A673 (cell line): ENCODE data around the gene SLC35F1. TPM values are rescaled to one million over a fixed set of nuclear protein-coding genes. Genes with fewer than 3 reads are reported as not detected.

Experiments
- BruUV-seq: library from RNA; stranded (reverse); fragments of 400-500 nt; replicated peaks from 2 replicates; lab custom pipeline; 2021; lab: Mats Ljungman, UMichigan
- CTCF ChIA-PET: fragments of 300-600 bp; sonication (Branson Sonifier 250); formaldehyde crosslinking; loops from one replicate; lab custom pipeline; 2022; ENCODE audit warnings: antibody characterized with exemption; lab: Charles Lee
- POLR2A ChIA-PET: fragments of 300-600 bp; sonication (Branson Sonifier 250); formaldehyde crosslinking; loops from one replicate; lab custom pipeline; 2022; ENCODE audit warnings: antibody characterized with exemption; ENCODE audit not compliant: low non-redundant PET; lab: Charles Lee
- DNase-seq: peaks from one replicate; pipeline ENCODE4 v3.0.0-alpha.2; 2015; ENCODE audit warnings: low spot score
- H3K27ac ChIP-seq: fragments of 200-600 bp; sonication (generic); 2 replicates; pipeline ENCODE4 v1.5.1; 2016; ENCODE audit warnings: mixed run types, low read depth, mild to moderate bottlenecking, mixed read lengths, antibody characterized with exemption, low read length; ENCODE audit not compliant: poor library complexity, severe bottlenecking
- H3K27me3 ChIP-seq: fragments of 200-600 bp; sonication (generic); replicated peaks from 2 replicates; pipeline ENCODE4 v1.6.1; 2017; ENCODE audit warnings: mixed run types, low read depth, mild to moderate bottlenecking, mixed read lengths, antibody characterized with exemption, low read length; ENCODE audit not compliant: insufficient read depth, poor library complexity
- H3K36me3 ChIP-seq: fragments of 200-600 bp; sonication (generic); 2 replicates; pipeline ENCODE4 v1.6.1; 2016; ENCODE audit warnings: mixed run types, mild to moderate bottlenecking, mixed read lengths, antibody characterized with exemption, low read length; ENCODE audit not compliant: insufficient read depth, poor library complexity, severe bottlenecking
- H3K4me1 ChIP-seq: fragments of 200-600 bp; sonication (generic); 2 replicates; pipeline ENCODE4 v1.6.1; 2017; ENCODE audit warnings: mixed run types, mild to moderate bottlenecking, mixed read lengths, antibody characterized with exemption, low read length; ENCODE audit not compliant: insufficient read depth, poor library complexity, severe bottlenecking
- H3K4me3 ChIP-seq: fragments of 200-600 bp; sonication (generic); 2 replicates; pipeline ENCODE4 v1.5.1; 2016; ENCODE audit warnings: low read depth, mixed run types, mild to moderate bottlenecking, mixed read lengths, low read length; ENCODE audit not compliant: poor library complexity, severe bottlenecking
- H3K9me3 ChIP-seq: fragments of 200-600 bp; sonication (generic); 2 replicates; pipeline ENCODE4 v1.6.1; 2016; ENCODE audit warnings: mixed run types, low read depth, mild to moderate bottlenecking, mixed read lengths, antibody characterized with exemption, low read length; ENCODE audit not compliant: poor library complexity, severe bottlenecking
- CTCF ChIP-seq: fragments of 300-800, 200-600 bp; sonication (generic); conservative IDR thresholded peaks from 2 replicates; pipeline ENCODE4 v1.5.1; 2017; ENCODE audit warnings: low read depth, mild to moderate bottlenecking, antibody characterized with exemption, low read length, moderate library complexity, mixed read lengths
- EZH2 ChIP-seq: fragments of 200-600 bp; sonication (generic); IDR thresholded peaks from 2 replicates; pipeline ENCODE4 v1.6.1; 2017; ENCODE audit warnings: borderline replicate concordance, low read depth, mild to moderate bottlenecking, mixed read lengths, antibody characterized with exemption, low read length; ENCODE audit not compliant: poor library complexity, severe bottlenecking
- intact Hi-C: fragments of 100-400 bp; cut with micrococcal nuclease; formaldehyde crosslinking; loops from one replicate; pipeline ENCODE4 v1.10.0; 2022; ENCODE audit not compliant: unreplicated experiment
- total RNA-seq: library from RNA; stranded (reverse); gene quantifications from 2 replicates; pipeline ENCODE4 v1.2.3, GENCODE V29; 2021

The SLC35F1 gene
- total RNA-seq, 1 experiment from 2014 or later, result 5.3 TPM

GRCh38 chr6:118092086-118092485 is 185.0 kb downstream of the SLC35F1 start:
- Histone ChIP-seq H3K4me3 (no peak overlapping the region), H3K4me1 (no peaks in the 10 kb centered on the region), H3K27ac (no peak overlapping the region), H3K36me3 (no peaks in the 10 kb centered on the region), H3K9me3 (no peaks in the 10 kb centered on the region), H3K27me3 (no peaks in the 10 kb centered on the region)
- TF ChIP-seq EZH2, result no peak
- no peak for TF ChIP-seq CTCF
- DNase-seq, result no peak
- ChIA-PET CTCF (interaction anchor here (0.6 kb wide), 1 partner anchor 384 kb away, joined by 4 read pairs; no protein-coding TSS in a partner anchor), POLR2A (no interaction called here)
- no TSS peak for BruUV-seq
- intact Hi-C loops, result no loop called here

GRCh38 chr6:118097576-118097975 is 190.5 kb downstream of the SLC35F1 start:
- H3K4me3 ChIP-seq, result no peak overlapping the region
- H3K4me1 ChIP-seq, result peaks cover 7% of the 10 kb centered on the region
- no peaks in the 10 kb centered on the region for H3K27me3 ChIP-seq
- no peaks in the 10 kb centered on the region for H3K9me3 ChIP-seq
- TF ChIP-seq CTCF (no peak), EZH2 (no peak)
- no peak for DNase-seq
- H3K36me3 ChIP-seq, result no peaks in the 10 kb centered on the region
- H3K27ac ChIP-seq, result no peak overlapping the region
- POLR2A ChIA-PET, result no interaction called here
- no TSS peak for BruUV-seq
- intact Hi-C loops, result no loop called here
- CTCF ChIA-PET, result no interaction called here

GRCh38 chr6:118100717-118101116 is 193.7 kb downstream of the SLC35F1 start:
- DNase-seq, result no peak
- H3K9me3 ChIP-seq, result no peaks in the 10 kb centered on the region
- TF ChIP-seq CTCF, result no peak
- POLR2A ChIA-PET, result no interaction called here
- no peak overlapping the region for H3K4me3 ChIP-seq
- BruUV-seq, result no TSS peak
- no peaks in the 10 kb centered on the region for H3K27me3 ChIP-seq
- H3K4me1 ChIP-seq, result peaks cover 7% of the 10 kb centered on the region
- CTCF ChIA-PET, result no interaction called here
- no peak overlapping the region for H3K27ac ChIP-seq
- no peaks in the 10 kb centered on the region for H3K36me3 ChIP-seq
- intact Hi-C loops, result no loop called here
